Spleen (tissue), 7 donors: ENCODE results near the gene STK24.

ENCODE experiments used
- POLR2A ChIP-seq, 3 donors: fragments of 450-650 bp; IDR thresholded peaks; one replicate each; pipeline ENCODE4 v1.5.1; 2017; ENCODE audit warnings: antibody characterized with exemption in 3 of 3, mild to moderate bottlenecking in 1 of 3
- TF ChIP-seq, protein P1 (sequence below), 11 experiments: fragments of 200-600 bp in 7 of 11; fragments of 450-650 bp in 4 of 11; sonication (generic) in 4 of 11; IDR thresholded peaks in 8 of 11; conservative IDR thresholded peaks in 3 of 11; 1 replicate in 7 of 11; 2 replicates in 4 of 11; pipeline versions ENCODE4 v1.4.0 to v1.8.0; 2016 to 2021; ENCODE audit warnings: antibody characterized with exemption in 11 of 11, inconsistent platforms in 4 of 11, mild to moderate bottlenecking in 1 of 11
- donor health status: DM: no; HTN: no; CAD: no; lungs with moderate emphysema.
- donor health status: DM: no; HTN: no; CAD: no.
- donor health status: DM: no; HTN: no; CAD: no.

DNA sequence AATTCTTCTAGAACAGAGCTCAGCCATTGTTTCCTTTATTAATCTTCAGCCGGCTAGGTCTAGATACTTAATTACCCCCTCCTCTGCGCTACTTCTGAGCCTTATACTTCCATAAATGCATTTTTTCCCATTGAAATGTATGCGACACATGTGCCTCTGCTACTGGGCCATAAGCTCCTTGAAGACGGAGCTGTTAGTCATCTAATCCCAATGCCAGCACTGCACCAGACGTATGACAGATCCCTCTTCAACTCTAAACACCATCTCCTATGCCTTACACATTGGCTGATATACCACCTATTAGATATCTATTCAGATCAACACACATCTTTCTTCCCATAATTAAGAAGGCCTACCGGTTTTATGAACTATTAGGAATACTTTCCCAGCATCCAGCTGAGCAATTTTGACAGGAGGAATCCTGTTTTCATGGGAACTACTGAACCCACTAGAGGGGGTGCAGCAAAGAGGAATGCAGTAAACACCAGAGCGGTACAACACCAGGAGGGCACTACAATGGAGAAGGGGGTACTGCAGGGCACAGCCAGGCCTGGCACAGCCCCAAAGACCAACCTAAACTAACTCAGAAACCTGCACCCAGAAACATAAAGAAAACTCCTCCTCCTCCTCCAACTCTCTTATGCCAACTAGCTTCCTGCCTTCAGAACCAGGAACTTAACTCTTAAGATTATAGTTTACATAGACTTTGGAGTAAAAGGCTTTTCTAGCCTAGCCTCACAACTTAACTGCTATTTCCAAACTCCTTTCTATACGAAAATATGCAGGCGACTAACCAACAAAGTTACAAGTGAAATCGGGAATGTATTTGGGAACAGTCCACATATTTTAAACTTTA is 18.7 kb downstream of the STK24 start:
- TF ChIP-seq, protein P1, sequence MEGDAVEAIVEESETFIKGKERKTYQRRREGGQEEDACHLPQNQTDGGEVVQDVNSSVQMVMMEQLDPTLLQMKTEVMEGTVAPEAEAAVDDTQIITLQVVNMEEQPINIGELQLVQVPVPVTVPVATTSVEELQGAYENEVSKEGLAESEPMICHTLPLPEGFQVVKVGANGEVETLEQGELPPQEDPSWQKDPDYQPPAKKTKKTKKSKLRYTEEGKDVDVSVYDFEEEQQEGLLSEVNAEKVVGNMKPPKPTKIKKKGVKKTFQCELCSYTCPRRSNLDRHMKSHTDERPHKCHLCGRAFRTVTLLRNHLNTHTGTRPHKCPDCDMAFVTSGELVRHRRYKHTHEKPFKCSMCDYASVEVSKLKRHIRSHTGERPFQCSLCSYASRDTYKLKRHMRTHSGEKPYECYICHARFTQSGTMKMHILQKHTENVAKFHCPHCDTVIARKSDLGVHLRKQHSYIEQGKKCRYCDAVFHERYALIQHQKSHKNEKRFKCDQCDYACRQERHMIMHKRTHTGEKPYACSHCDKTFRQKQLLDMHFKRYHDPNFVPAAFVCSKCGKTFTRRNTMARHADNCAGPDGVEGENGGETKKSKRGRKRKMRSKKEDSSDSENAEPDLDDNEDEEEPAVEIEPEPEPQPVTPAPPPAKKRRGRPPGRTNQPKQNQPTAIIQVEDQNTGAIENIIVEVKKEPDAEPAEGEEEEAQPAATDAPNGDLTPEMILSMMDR (IDR thresholded peaks at IDR 0.05 in 8 of 11, conservative IDR thresholded peaks at IDR 0.05 in 3 of 11): no peak
- no peak for TF ChIP-seq POLR2A (IDR thresholded peaks at IDR 0.05)
